Measurements from ENCODE around the gene INTS12.

DNA sequence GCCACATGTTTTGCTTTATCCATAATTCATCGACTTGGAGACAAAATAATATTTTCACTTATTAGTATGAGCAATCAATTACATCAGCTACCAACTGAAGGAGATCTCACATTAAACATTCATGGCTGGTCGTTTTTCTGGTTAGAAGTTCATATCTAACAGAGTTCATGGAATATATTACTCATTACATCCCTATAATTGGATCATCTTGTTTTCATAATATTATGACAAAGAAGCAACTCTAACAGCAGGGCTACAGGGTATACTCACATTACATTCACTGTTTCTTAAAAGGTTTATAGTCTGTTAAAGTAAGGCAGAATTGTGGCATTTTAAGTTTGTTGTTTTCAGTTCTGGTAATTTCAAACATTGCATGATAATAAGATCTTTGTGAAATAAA, 33.1 kb upstream of the INTS12 start:
- no peak for TF ChIP-seq EP300 (IDR thresholded peaks at IDR 0.05)
- TF ChIP-seq, protein P1, sequence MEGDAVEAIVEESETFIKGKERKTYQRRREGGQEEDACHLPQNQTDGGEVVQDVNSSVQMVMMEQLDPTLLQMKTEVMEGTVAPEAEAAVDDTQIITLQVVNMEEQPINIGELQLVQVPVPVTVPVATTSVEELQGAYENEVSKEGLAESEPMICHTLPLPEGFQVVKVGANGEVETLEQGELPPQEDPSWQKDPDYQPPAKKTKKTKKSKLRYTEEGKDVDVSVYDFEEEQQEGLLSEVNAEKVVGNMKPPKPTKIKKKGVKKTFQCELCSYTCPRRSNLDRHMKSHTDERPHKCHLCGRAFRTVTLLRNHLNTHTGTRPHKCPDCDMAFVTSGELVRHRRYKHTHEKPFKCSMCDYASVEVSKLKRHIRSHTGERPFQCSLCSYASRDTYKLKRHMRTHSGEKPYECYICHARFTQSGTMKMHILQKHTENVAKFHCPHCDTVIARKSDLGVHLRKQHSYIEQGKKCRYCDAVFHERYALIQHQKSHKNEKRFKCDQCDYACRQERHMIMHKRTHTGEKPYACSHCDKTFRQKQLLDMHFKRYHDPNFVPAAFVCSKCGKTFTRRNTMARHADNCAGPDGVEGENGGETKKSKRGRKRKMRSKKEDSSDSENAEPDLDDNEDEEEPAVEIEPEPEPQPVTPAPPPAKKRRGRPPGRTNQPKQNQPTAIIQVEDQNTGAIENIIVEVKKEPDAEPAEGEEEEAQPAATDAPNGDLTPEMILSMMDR (IDR thresholded peaks at IDR 0.05) = no peak

Data from sigmoid colon (tissue), 4 donors.